HCT116 (cell line): ENCODE results near the gene SEPTIN11. TPM values are rescaled to one million over a fixed set of nuclear protein-coding genes. Genes with fewer than 3 reads are reported as not detected.

Experiments
- ATAC-seq: fragments of 200-7000 bp; cut with Tn5 transposase; 2 replicates; pipeline ENCODE4 v1.9.1; 2020; ENCODE audit warnings: mild to moderate bottlenecking, moderate library complexity
- BruUV-seq: library from RNA; stranded (reverse); fragments of 400-500 nt; replicated peaks from 2 replicates; lab custom pipeline; 2021; lab: Mats Ljungman, UMichigan
- CTCF ChIA-PET: fragments of 300-600 bp; sonication (Branson Sonifier 250); formaldehyde crosslinking; loops from one replicate; lab custom pipeline; 2021; ENCODE audit warnings: antibody characterized with exemption; lab: Charles Lee
- POLR2A ChIA-PET: fragments of 300-600, 350-600 bp; sonication (Branson Sonifier 250); formaldehyde crosslinking; loops from one replicate; lab custom pipeline; 2021; ENCODE audit warnings: antibody characterized with exemption; lab: Charles Lee
- RAD21 ChIA-PET, 2 experiments: fragments of 300-600 bp; sonication (Branson Sonifier 250); formaldehyde crosslinking; loops; one replicate each; lab custom pipeline; 2023; ENCODE audit warnings: low total read pairs in 2 of 2; ENCODE audit not compliant: uncharacterized antibody in 2 of 2, unreplicated experiment in 2 of 2, low non-redundant PET in 1 of 2; lab: Charles Lee
- DNase-seq: peaks from one replicate; pipeline ENCODE4 v3.0.0-alpha.2; 2010; ENCODE audit warnings: low read depth, low spot score
- H2AFZ ChIP-seq: fragments of 200-600 bp; shearing (Covaris generic), sonication (generic); 2 replicates; pipeline ENCODE4 v1.6.1; 2017; ENCODE audit warnings: low read depth, mixed run types, mixed read lengths, antibody characterized with exemption, low read length; ENCODE audit not compliant: poor library complexity, severe bottlenecking
- H3K27ac ChIP-seq: 2 replicates; pipeline ENCODE4 v1.5.1; 2012; ENCODE audit warnings: low read depth, low read length
- H3K27me3 ChIP-seq: fragments of 200-600 bp; sonication (generic); 2 replicates; pipeline ENCODE4 v1.6.1; 2016; ENCODE audit warnings: mixed run types, low read length, mixed read lengths; ENCODE audit not compliant: insufficient read depth
- H3K36me3 ChIP-seq, 2 experiments: fragments of 200-500 bp in 1 of 2; fragments of 200-600 bp in 1 of 2; sonication (Bioruptor generic) in 1 of 2; sonication (generic) in 1 of 2; 2 replicates each; pipeline versions ENCODE4 v1.5.1 to v1.6.1; 2014 to 2016; ENCODE audit warnings: low read length in 2 of 2, inconsistent platforms in 1 of 2, mixed read lengths in 1 of 2, mixed run types in 1 of 2; ENCODE audit not compliant: insufficient read depth in 2 of 2, control insufficient read depth in 1 of 2
- H3K4me1 ChIP-seq, 2 experiments: fragments of 200-600 bp in 1 of 2; sonication (generic) in 1 of 2; 2 replicates each; pipeline versions ENCODE4 v1.5.1 to v1.6.1; 2012 to 2017; ENCODE audit warnings: low read length in 2 of 2, inconsistent platforms in 1 of 2, mild to moderate bottlenecking in 1 of 2, mixed read lengths in 1 of 2, mixed run types in 1 of 2, moderate library complexity in 1 of 2; ENCODE audit not compliant: insufficient read depth in 2 of 2, control insufficient read depth in 1 of 2
- H3K4me2 ChIP-seq: fragments of 200-600 bp; sonication (generic); 2 replicates; pipeline ENCODE4 v1.6.1; 2017; ENCODE audit warnings: mixed run types, low read length, mixed read lengths
- H3K4me3 ChIP-seq, 2 experiments: fragments of 200-600 bp in 1 of 2; sonication (generic) in 1 of 2; replicated peaks in 1 of 2; 2 replicates each; pipeline ENCODE4 v1.5.1; 2011 to 2016; ENCODE audit warnings: low read length in 2 of 2, control low read depth in 1 of 2, low read depth in 1 of 2, mild to moderate bottlenecking in 1 of 2, mixed read lengths in 1 of 2, mixed run types in 1 of 2
- H3K79me2 ChIP-seq: fragments of 200-600 bp; sonication (generic); 2 replicates; pipeline ENCODE4 v1.6.1; 2017; ENCODE audit warnings: mild to moderate bottlenecking, mixed run types, low read length, moderate library complexity, mixed read lengths; ENCODE audit not compliant: insufficient read depth
- H3K9ac ChIP-seq: fragments of 200-600 bp; sonication (generic); 2 replicates; pipeline ENCODE4 v1.6.1; 2016; ENCODE audit warnings: low read length, mixed read lengths
- H3K9me2 ChIP-seq: fragments of 200-600 bp; sonication (generic), shearing (Covaris generic); 2 replicates; pipeline ENCODE4 v1.6.1; 2017; ENCODE audit warnings: mixed run types, mild to moderate bottlenecking, moderate library complexity; ENCODE audit not compliant: insufficient read depth
- H3K9me3 ChIP-seq, 2 experiments: fragments of 200-500 bp in 1 of 2; fragments of 200-600 bp in 1 of 2; sonication (Bioruptor generic) in 1 of 2; sonication (generic) in 1 of 2; 2 replicates each; pipeline ENCODE4 v1.6.1; 2014 to 2017; ENCODE audit warnings: low read length in 2 of 2, mixed read lengths in 2 of 2, inconsistent platforms in 1 of 2, low read depth in 1 of 2, mild to moderate bottlenecking in 1 of 2, mixed run types in 1 of 2, moderate library complexity in 1 of 2; ENCODE audit not compliant: control insufficient read depth in 1 of 2, insufficient read depth in 1 of 2
- H4K20me1 ChIP-seq: fragments of 200-600 bp; sonication (generic), shearing (Covaris generic); 2 replicates; pipeline ENCODE4 v1.6.1; 2017; ENCODE audit warnings: mixed run types, mild to moderate bottlenecking, moderate library complexity; ENCODE audit not compliant: insufficient read depth
- CBX3 ChIP-seq: IDR thresholded peaks from 2 replicates; pipeline ENCODE4 v1.6.1; 2012; ENCODE audit warnings: low read depth
- CEBPB ChIP-seq: IDR thresholded peaks from 2 replicates; pipeline ENCODE4 v1.6.1; 2012; ENCODE audit warnings: low read depth
- CTCF ChIP-seq, 3 experiments: fragments of 200-600 bp in 1 of 3; sonication (generic) in 1 of 3; IDR thresholded peaks in 2 of 3; conservative IDR thresholded peaks in 1 of 3; 2 replicates each; pipeline ENCODE4 v1.5.1; 2012 to 2017; ENCODE audit warnings: low read depth in 2 of 3, low read length in 2 of 3, antibody characterized with exemption in 1 of 3, borderline replicate concordance in 1 of 3, control low read depth in 1 of 3, mild to moderate bottlenecking in 1 of 3, mixed read lengths in 1 of 3, mixed run types in 1 of 3, moderate library complexity in 1 of 3; ENCODE audit not compliant: insufficient read depth in 1 of 3
- EGR1 ChIP-seq: IDR thresholded peaks from 2 replicates; pipeline ENCODE4 v1.6.1; 2012; ENCODE audit warnings: low read depth
- ELF1 ChIP-seq: IDR thresholded peaks from 2 replicates; pipeline ENCODE4 v1.6.1; 2012; ENCODE audit warnings: low read depth, borderline replicate concordance
- EZH2 ChIP-seq: fragments of 200-600 bp; sonication (generic); IDR thresholded peaks from 2 replicates; pipeline ENCODE4 v1.6.1; 2017; ENCODE audit warnings: antibody characterized with exemption, mixed run types
- EZH2phosphoT487 ChIP-seq: fragments of 200-600 bp; IDR thresholded peaks from 2 replicates; pipeline ENCODE4 v1.6.1; 2018; ENCODE audit warnings: antibody characterized with exemption, borderline replicate concordance
- JUND ChIP-seq: IDR thresholded peaks from 2 replicates; pipeline ENCODE4 v1.6.1; 2012
- MAX ChIP-seq: IDR thresholded peaks from 2 replicates; pipeline ENCODE4 v1.6.1; 2012
- POLR2A ChIP-seq: IDR thresholded peaks from 2 replicates; pipeline ENCODE4 v1.7.0; 2011; ENCODE audit warnings: borderline replicate concordance; ENCODE audit not compliant: insufficient read depth, insufficient read length; ENCODE audit errors: extremely low read depth
- POLR2AphosphoS5 ChIP-seq: IDR thresholded peaks from 2 replicates; pipeline ENCODE4 v1.6.1; 2011; ENCODE audit warnings: mild to moderate bottlenecking, low read depth, low read length, moderate library complexity
- SIN3A ChIP-seq: IDR thresholded peaks from 2 replicates; pipeline ENCODE4 v1.6.1; 2012; ENCODE audit warnings: low read depth
- SP1 ChIP-seq: IDR thresholded peaks from 2 replicates; pipeline ENCODE4 v1.6.1; 2012; ENCODE audit warnings: low read depth
- SRF ChIP-seq: IDR thresholded peaks from 2 replicates; pipeline ENCODE4 v1.6.1; 2012; ENCODE audit warnings: low read depth
- TCF7L2 ChIP-seq: IDR thresholded peaks from 2 replicates; pipeline ENCODE4 v1.7.0; 2011; ENCODE audit warnings: borderline replicate concordance, inconsistent platforms; ENCODE audit not compliant: insufficient read depth, insufficient read length; ENCODE audit errors: extremely low read depth
- YY1 ChIP-seq: IDR thresholded peaks from 2 replicates; pipeline ENCODE4 v1.6.1; 2011; ENCODE audit warnings: low read length, low read depth, moderate library complexity, mild to moderate bottlenecking; ENCODE audit not compliant: insufficient replicate concordance; ENCODE audit errors: extremely low read depth
- ZFX ChIP-seq: fragments of 450-650 bp; IDR thresholded peaks from 2 replicates; pipeline ENCODE4 v1.6.1; 2017
- ZNF274 ChIP-seq: fragments of 200-500 bp; sonication (Bioruptor generic); IDR thresholded peaks from 2 replicates; pipeline ENCODE4 v1.6.1; 2014; ENCODE audit warnings: mild to moderate bottlenecking, low read depth, low read length, inconsistent platforms
- intact Hi-C: fragments of 100-400 bp; cut with micrococcal nuclease; formaldehyde crosslinking; loops from 2 replicates; pipeline ENCODE4 v1.10.0; 2022
- total RNA-seq: library from RNA; stranded (reverse); gene quantifications from one replicate; pipeline ENCODE4 v1.2.1, GENCODE V29; 2021; ENCODE audit not compliant: unreplicated experiment

SEPTIN11 gene
- total RNA-seq, 1 experiment from 2014 or later = 94.4 TPM

GRCh38 chr4:76955182-76955581 lies 5.6 kb downstream of the SEPTIN11 start:
- Histone ChIP-seq H3K9ac (no peak overlapping the region), H3K9me2 (no peaks in the 10 kb centered on the region), H3K27me3 (no peaks in the 10 kb centered on the region), H4K20me1 (no peaks in the 10 kb centered on the region), H3K27ac (no peak overlapping the region), H3K4me1 (peaks cover 8 to 10% of the 10 kb centered on the region in 2 experiments; a peak in 3 of 4 replicates), H3K36me3 (no peaks in the 10 kb centered on the region), H3K4me3 (no peak overlapping the region), H3K79me2 (peaks cover 92% of the 10 kb centered on the region), H3K9me3 (no peaks in the 10 kb centered on the region), H3K4me2 (no peak overlapping the region), H2AFZ (no peak overlapping the region)
- TF ChIP-seq SIN3A (no peak), MAX (no peak), POLR2AphosphoS5 (no peak), ZFX (no peak), EZH2 (no peak), SP1 (no peak), YY1 (no peak), EGR1 (no peak), ELF1 (no peak), CEBPB (no peak)
- ATAC-seq = no peak
- CTCF ChIA-PET = interaction anchor here (1.8 kb wide), 1 partner anchor 248 kb away, joined by 3 read pairs; no protein-coding TSS in a partner anchor
- DNase-seq = no peak
- RAD21 ChIA-PET = no interaction called here
- POLR2A ChIA-PET = no interaction called here
- no TSS peak for BruUV-seq
- intact Hi-C loops = no loop called here

GRCh38 chr4:76957004-76957738 lies 7.6 kb downstream of the SEPTIN11 start:
- Histone ChIP-seq H3K36me3 (no peaks in the 10 kb centered on the region), H3K4me3 (no peak overlapping the region), H2AFZ (no peak overlapping the region), H3K9me3 (no peaks in the 10 kb centered on the region), H3K27ac (no peak overlapping the region), H3K9me2 (no peaks in the 10 kb centered on the region), H3K4me2 (no peak overlapping the region), H3K79me2 (peaks cover 92% of the 10 kb centered on the region), H3K4me1 (0 out of 4 replicates have a peak, but pooled peaks cover 0 to 1% of the 10 kb centered on the region in 2 experiments), H3K9ac (no peak overlapping the region), H3K27me3 (no peaks in the 10 kb centered on the region), H4K20me1 (no peaks in the 10 kb centered on the region)
- intact Hi-C loops = no loop called here
- RAD21 ChIA-PET = no interaction called here
- ATAC-seq (no peak), DNase-seq (no peak)
- POLR2A ChIA-PET = no interaction called here
- no TSS peak for BruUV-seq
- CTCF ChIA-PET = no interaction called here
- no peak for TF ChIP-seq SIN3A
- TF ChIP-seq ZFX = no peak
- no peak for TF ChIP-seq POLR2AphosphoS5
- TF ChIP-seq JUND = no peak
- TF ChIP-seq POLR2A = no peak
- TF ChIP-seq CEBPB = no peak
- TF ChIP-seq SP1 = no peak
- no peak for TF ChIP-seq YY1
- TF ChIP-seq EGR1 = no peak
- no peak for TF ChIP-seq ELF1
- TF ChIP-seq TCF7L2 = no peak
- no peak for TF ChIP-seq EZH2
- TF ChIP-seq ZNF274 = no peak
- no peak for TF ChIP-seq SRF
- TF ChIP-seq MAX = no peak
- no peak for TF ChIP-seq CTCF (IDR thresholded peaks at IDR 0.05 in 2 of 3, conservative IDR thresholded peaks at IDR 0.05 in 1 of 3; ENCODE audit: borderline replicate concordance in 1 of 3, insufficient read depth in 1 of 3, low read depth in 2 of 3, low read length in 2 of 3)
- no peak for TF ChIP-seq EZH2phosphoT487
- no peak for TF ChIP-seq CBX3
